KMS-11 (cell line): ENCODE measurements around the gene MAP4K2.

Experiments
- H2AFZ ChIP-seq: fragments of 200-600 bp; sonication (generic); 2 replicates; pipeline ENCODE4 v1.6.1; 2016; ENCODE audit warnings: antibody characterized with exemption, mixed run types, low read depth
- H3K27ac ChIP-seq: fragments of 200-600 bp; sonication (generic); 2 replicates; pipeline ENCODE4 v1.6.1; 2016; ENCODE audit warnings: mild to moderate bottlenecking, mixed run types
- H3K27me3 ChIP-seq: fragments of 200-600 bp; sonication (generic); 2 replicates; pipeline ENCODE4 v1.6.1; 2017; ENCODE audit warnings: mild to moderate bottlenecking, low read depth, mixed run types, moderate library complexity; ENCODE audit not compliant: insufficient read depth
- H3K36me3 ChIP-seq: fragments of 200-600 bp; sonication (generic); 2 replicates; pipeline ENCODE4 v1.6.1; 2017; ENCODE audit warnings: mild to moderate bottlenecking, mixed run types; ENCODE audit not compliant: insufficient read depth
- H3K4me1 ChIP-seq: fragments of 200-600 bp; sonication (generic); 2 replicates; pipeline ENCODE4 v1.6.1; 2016; ENCODE audit warnings: mild to moderate bottlenecking, low read depth, mixed run types; ENCODE audit not compliant: poor library complexity, severe bottlenecking
- H3K4me2 ChIP-seq: fragments of 200-600 bp; sonication (generic); 2 replicates; pipeline ENCODE4 v1.7.0; 2016; ENCODE audit warnings: mild to moderate bottlenecking, mixed run types
- H3K4me3 ChIP-seq: fragments of 200-600 bp; sonication (generic); IDR thresholded peaks from 2 replicates; pipeline ENCODE4 v1.6.1; 2017; ENCODE audit warnings: low read depth, low read length, mixed read lengths; ENCODE audit not compliant: insufficient read depth
- H3K79me2 ChIP-seq: fragments of 200-600 bp; sonication (generic); 2 replicates; pipeline ENCODE4 v1.6.1; 2016; ENCODE audit warnings: low read depth, mixed run types; ENCODE audit not compliant: insufficient read depth
- H3K9ac ChIP-seq: fragments of 200-600 bp; sonication (generic); 2 replicates; pipeline ENCODE4 v1.6.1; 2016; ENCODE audit warnings: mild to moderate bottlenecking, mixed run types
- H4K20me1 ChIP-seq: fragments of 200-600 bp; sonication (generic); 2 replicates; pipeline ENCODE4 v1.6.1; 2016; ENCODE audit warnings: mild to moderate bottlenecking, mixed run types; ENCODE audit not compliant: insufficient read depth
- CTCF ChIP-seq: fragments of 200-600 bp; sonication (generic); conservative IDR thresholded peaks from 2 replicates; pipeline ENCODE4 v1.6.1; 2017; ENCODE audit warnings: low read depth, mild to moderate bottlenecking, antibody characterized with exemption, low read length, moderate library complexity, mixed read lengths

MAP4K2 gene

GRCh38 chr11:64765291-64765850 is 37.6 kb downstream of the MAP4K2 start:
- H3K4me3 ChIP-seq, result no peak overlapping the region
- H3K4me2 ChIP-seq, result no peak overlapping the region
- H3K27ac ChIP-seq, result no peak overlapping the region
- H3K9ac ChIP-seq, result no peak overlapping the region
- H3K79me2 ChIP-seq, result peaks cover 19% of the 10 kb centered on the region; the same call in 1 of the 2 replicates
- H3K4me1 ChIP-seq, result peaks cover 14% of the 10 kb centered on the region
- no peaks in the 10 kb centered on the region for H3K27me3 ChIP-seq
- peaks cover 9% of the 10 kb centered on the region; the same call in 1 of the 2 replicates for H4K20me1 ChIP-seq
- peaks cover 26% of the 10 kb centered on the region; the same call in 1 of the 2 replicates for H3K36me3 ChIP-seq
- H2AFZ ChIP-seq, result no peak overlapping the region
- TF ChIP-seq CTCF, result no peak

GRCh38 chr11:64764753-64765152 is 38.3 kb downstream of the MAP4K2 start:
- Histone ChIP-seq H3K27ac (no peak overlapping the region), H3K4me1 (peaks cover 14% of the 10 kb centered on the region), H3K4me2 (no peak overlapping the region), H3K9ac (no peak overlapping the region), H4K20me1 (peaks cover 9% of the 10 kb centered on the region; the same call in 1 of the 2 replicates), H3K27me3 (no peaks in the 10 kb centered on the region), H3K79me2 (0 out of 2 replicates have a peak, but pooled peaks cover 12% of the 10 kb centered on the region), H3K4me3 (no peak overlapping the region), H3K36me3 (peaks cover 20% of the 10 kb centered on the region; the same call in 1 of the 2 replicates), H2AFZ (no peak overlapping the region)
- no peak for TF ChIP-seq CTCF

- H3K9ac ChIP-seq, result no peak overlapping the region
- H3K27me3 ChIP-seq, result no peaks in the 10 kb centered on the region
- no peak overlapping the region for H3K4me3 ChIP-seq
- 0 out of 2 replicates have a peak, but pooled peaks cover 6% of the 10 kb centered on the region for H3K79me2 ChIP-seq
- peaks cover 9% of the 10 kb centered on the region; the same call in 1 of the 2 replicates for H4K20me1 ChIP-seq
- no peak overlapping the region for H3K4me2 ChIP-seq
- TF ChIP-seq CTCF, result no peak
- H3K27ac ChIP-seq, result peak overlapping the region; percentile 7; the same call in 1 of the 2 replicates
- no peak overlapping the region for H2AFZ ChIP-seq
- H3K4me1 ChIP-seq, result peaks cover 14% of the 10 kb centered on the region
- peaks cover 14% of the 10 kb centered on the region; the same call in 1 of the 2 replicates for H3K36me3 ChIP-seq
Observed at GRCh38 chr11:64764040-64764611, 38.9 kb downstream of the MAP4K2 start.

DNA sequence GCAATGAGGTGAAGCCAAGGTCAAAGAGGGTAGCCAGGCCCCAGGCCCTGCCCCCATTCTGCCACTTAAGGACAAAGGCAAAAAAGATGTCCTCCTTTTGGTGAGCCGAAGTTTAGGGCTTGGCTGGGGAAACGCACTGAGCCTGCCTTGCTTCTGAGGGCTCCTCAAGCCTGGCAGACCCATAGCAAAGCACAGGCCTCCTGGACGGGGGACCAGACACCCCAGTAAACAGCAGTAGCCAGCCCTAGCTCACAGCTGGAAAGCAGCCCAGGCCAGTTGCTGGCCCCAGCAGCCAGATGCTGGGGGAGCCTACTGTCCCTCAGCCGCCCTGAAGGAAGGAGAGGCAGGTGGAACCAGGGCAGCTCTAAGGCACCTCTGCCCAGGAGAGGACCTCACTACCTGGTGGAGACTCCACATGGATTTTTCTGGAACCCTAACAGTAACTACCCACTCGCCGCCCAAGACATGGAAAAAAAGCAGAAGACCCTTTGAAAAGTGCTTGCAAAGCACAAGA is 39.4 kb downstream of the MAP4K2 start:
- H3K4me2 ChIP-seq, result no peak overlapping the region
- H3K27ac ChIP-seq, result peak overlapping the region; percentile 7; the same call in 1 of the 2 replicates

More for the DNA sequence above, 39.4 kb downstream of the MAP4K2 start:
- Histone ChIP-seq H2AFZ (no peak overlapping the region), H3K27me3 (no peaks in the 10 kb centered on the region), H3K9ac (no peak overlapping the region), H3K4me1 (peaks cover 14% of the 10 kb centered on the region), H4K20me1 (peaks cover 9% of the 10 kb centered on the region; the same call in 1 of the 2 replicates), H3K4me3 (no peak overlapping the region), H3K79me2 (0 out of 2 replicates have a peak, but pooled peaks cover under 1% of the 10 kb centered on the region), H3K36me3 (peaks cover 12% of the 10 kb centered on the region; the same call in 1 of the 2 replicates)
- no peak for TF ChIP-seq CTCF
